HS-27A (cell line): ENCODE results near the gene VPS45.
"Not testable (repeated sequence)": the region's sequence is repeated elsewhere in the genome, so short reads cannot be mapped to it uniquely, and the experiment has no call there.

Experiments used
- DNase-seq: peaks from one replicate; pipeline ENCODE4 v3.0.0-alpha.2; 2012; ENCODE audit warnings: low read depth, missing footprints

The VPS45 gene

GRCh38 chr1:150127868-150128267 lies 60.3 kb downstream of the VPS45 start:
- no peak for DNase-seq

GRCh38 chr1:150132372-150132771 lies 64.8 kb downstream of the VPS45 start:
- DNase-seq: no peak

- DNase-seq: no peak
Observed at GRCh38 chr1:150134537-150134936, 67.0 kb downstream of the VPS45 start.

GRCh38 chr1:150135400-150135799 lies 67.8 kb downstream of the VPS45 start:
- DNase-seq: not testable (repeated sequence)

- no peak for DNase-seq
Observed at GRCh38 chr1:150138044-150138443, 70.5 kb downstream of the VPS45 start.

- DNase-seq: no peak
Observed at GRCh38 chr1:150141452-150141851, 73.9 kb downstream of the VPS45 start.

GRCh38 chr1:150142083-150142482 lies 74.5 kb downstream of the VPS45 start:
- no peak for DNase-seq

GRCh38 chr1:150144606-150145005 lies 77.0 kb downstream of the VPS45 start:
- DNase-seq: no peak

GRCh38 chr1:150146016-150146415 lies 78.4 kb downstream of the VPS45 start:
- DNase-seq: not testable (repeated sequence)

- DNase-seq: no peak
Observed at GRCh38 chr1:150146849-150147542, 79.4 kb downstream of the VPS45 start.

- no peak for DNase-seq
Observed at GRCh38 chr1:150148837-150149270, 81.3 kb downstream of the VPS45 start.

- no peak for DNase-seq
Observed at GRCh38 chr1:150149271-150150132, 81.9 kb downstream of the VPS45 start, which contains the start of gene PLEKHO1. Gene PLEKHO1, plus strand, starts transcription at chr1:150149916. Its CDS starts 342 bp downstream, at chr1:150150258.

GRCh38 chr1:150150133-150151021 lies 82.8 kb downstream of the VPS45 start:
- no peak for DNase-seq

- DNase-seq: no peak
Observed at GRCh38 chr1:150151291-150152181, 84.0 kb downstream of the VPS45 start.

- no peak for DNase-seq
Observed at GRCh38 chr1:150152182-150152536, 84.6 kb downstream of the VPS45 start.

GRCh38 chr1:150152772-150153456 lies 85.3 kb downstream of the VPS45 start:
- no peak for DNase-seq

GRCh38 chr1:150154143-150154542 lies 86.6 kb downstream of the VPS45 start:
- no peak for DNase-seq

GRCh38 chr1:150155413-150156071 lies 88.0 kb downstream of the VPS45 start:
- DNase-seq: no peak

- no peak for DNase-seq
Observed at GRCh38 chr1:150156868-150157603, 89.5 kb downstream of the VPS45 start.
